Measurements from ENCODE around the gene ZNF189.

ZNF189 gene

GRCh38 chr9:101393135-101393534, 5.5 kb upstream of the ZNF189 start:
- no peak for TF ChIP-seq CTCF (IDR thresholded peaks at IDR 0.05; ENCODE audit: borderline replicate concordance, insufficient read depth, low read depth, low read length)
- no peak overlapping the region for H3K4me3 ChIP-seq (ENCODE audit: low read depth, low read length)

GRCh38 chr9:101394687-101395086, 4.0 kb upstream of the ZNF189 start:
- TF ChIP-seq CTCF (IDR thresholded peaks at IDR 0.05; ENCODE audit: borderline replicate concordance, insufficient read depth, low read depth, low read length) = no peak
- H3K4me3 ChIP-seq (ENCODE audit: low read depth, low read length) = no peak overlapping the region

- no peak for TF ChIP-seq CTCF (IDR thresholded peaks at IDR 0.05; ENCODE audit: borderline replicate concordance, insufficient read depth, low read depth, low read length)
- peak overlapping the region; percentile 56 for H3K4me3 ChIP-seq (ENCODE audit: low read depth, low read length)
These were observed 944 bp upstream of the ZNF189 start for GRCh38 chr9:101397746-101398067.

- no peak for TF ChIP-seq CTCF (IDR thresholded peaks at IDR 0.05; ENCODE audit: borderline replicate concordance, insufficient read depth, low read depth, low read length)
These were observed 435 bp downstream of the ZNF189 start for GRCh38 chr9:101398930-101399642.

GRCh38 chr9:101399643-101399970, 956 bp downstream of the ZNF189 start:
- TF ChIP-seq CTCF (IDR thresholded peaks at IDR 0.05; ENCODE audit: borderline replicate concordance, insufficient read depth, low read depth, low read length) = no peak
- peak overlapping the region; percentile 57 for H3K4me3 ChIP-seq (ENCODE audit: low read depth, low read length)

More at GRCh38 chr9:101398930-101399642, 435 bp downstream of the ZNF189 start:
- H3K4me3 ChIP-seq (ENCODE audit: low read depth, low read length) = peak overlapping the region; percentile 57

GRCh38 chr9:101400120-101400519, 1.5 kb downstream of the ZNF189 start:
- no peak overlapping the region for H3K4me3 ChIP-seq (ENCODE audit: low read depth, low read length)
- TF ChIP-seq CTCF (IDR thresholded peaks at IDR 0.05; ENCODE audit: borderline replicate concordance, insufficient read depth, low read depth, low read length) = no peak

GRCh38 chr9:101403516-101404285, 5.0 kb downstream of the ZNF189 start:
- TF ChIP-seq CTCF (IDR thresholded peaks at IDR 0.05; ENCODE audit: borderline replicate concordance, insufficient read depth, low read depth, low read length) = no peak
- H3K4me3 ChIP-seq (ENCODE audit: low read depth, low read length) = no peak overlapping the region

All from GM12875 (cell line).